ENCODE data around the gene PTCD1. TPM values are rescaled to one million over a fixed set of nuclear protein-coding genes. Genes with fewer than 3 reads are reported as not detected.

PTCD1 gene
- total and polyA plus RNA-seq, 2 experiments from 2014 or later, result 2.8 to 5.2 TPM

- H3K36me3 ChIP-seq (ENCODE audit: low read depth), result peaks cover 38% of the 10 kb centered on the region
- H2AFZ ChIP-seq, result no peak overlapping the region
- no peaks in the 10 kb centered on the region for H3K27me3 ChIP-seq (replicated peaks; ENCODE audit: insufficient read depth)
- no peak overlapping the region for H3K9ac ChIP-seq
- H3F3A ChIP-seq (ENCODE audit: insufficient read depth), result peaks cover 48% of the 10 kb centered on the region
- H3K4me3 ChIP-seq, result no peak overlapping the region
- in situ Hi-C loops (cut with MboI), result no loop called here
- 67 to 73% methylated on average over 25 to 30 of the region's 30 CpGs for whole genome bisulfite sequencing, 2 experiments (ENCODE audit: low coverage in 1 of 2, low lambda C conversion rate in 2 of 2, missing lambda C conversion rate in 2 of 2)
- no peaks in the 10 kb centered on the region for H3K9me3 ChIP-seq (ENCODE audit: low read depth)
- H3K9me2 ChIP-seq (ENCODE audit: insufficient read depth), result no peaks in the 10 kb centered on the region
- no peaks in the 10 kb centered on the region for H3K4me1 ChIP-seq (ENCODE audit: insufficient read depth)
- no peaks in the 10 kb centered on the region for H4K20me1 ChIP-seq (ENCODE audit: insufficient read depth)
- TF ChIP-seq EZH2 (IDR thresholded peaks at IDR 0.05; ENCODE audit: insufficient read depth, poor library complexity, severe bottlenecking), result no peak
- no peak for TF ChIP-seq EZH2phosphoT487 (IDR thresholded peaks at IDR 0.05; ENCODE audit: insufficient read depth, low read depth)
- no peak overlapping the region; the same call in 1 of the 2 replicates for H3K27ac ChIP-seq
- peak; percentile 25 for DNase-seq
- no peak overlapping the region for H3K4me2 ChIP-seq (ENCODE audit: unreplicated experiment)
- peaks cover 16% of the 10 kb centered on the region for H3K79me2 ChIP-seq (ENCODE audit: insufficient read depth)
Observed at GRCh38 chr7:99393355-99394187, 45.0 kb downstream of the PTCD1 start.

GRCh38 chr7:99392659-99393354, 45.8 kb downstream of the PTCD1 start:
- Histone ChIP-seq H3K36me3 (ENCODE audit: low read depth) (peaks cover 39% of the 10 kb centered on the region), H3K4me1 (ENCODE audit: insufficient read depth) (no peaks in the 10 kb centered on the region), H3K9me2 (ENCODE audit: insufficient read depth) (no peaks in the 10 kb centered on the region), H3K4me3 (0 out of 2 replicates have a peak overlapping the region, but pooled peaks have one; percentile 31), H3K27me3 (replicated peaks; ENCODE audit: insufficient read depth) (no peaks in the 10 kb centered on the region), H3K9ac (no peak overlapping the region), H4K20me1 (ENCODE audit: insufficient read depth) (no peaks in the 10 kb centered on the region), H3K27ac (no peak overlapping the region; the same call in 1 of the 2 replicates), H3K79me2 (ENCODE audit: insufficient read depth) (peaks cover 16% of the 10 kb centered on the region), H2AFZ (no peak overlapping the region), H3K4me2 (ENCODE audit: unreplicated experiment) (no peak overlapping the region), H3F3A (ENCODE audit: insufficient read depth) (peaks cover 41% of the 10 kb centered on the region), H3K9me3 (ENCODE audit: low read depth) (no peaks in the 10 kb centered on the region)
- TF ChIP-seq EZH2 (IDR thresholded peaks at IDR 0.05; ENCODE audit: insufficient read depth, poor library complexity, severe bottlenecking) (no peak), EZH2phosphoT487 (IDR thresholded peaks at IDR 0.05; ENCODE audit: insufficient read depth, low read depth) (no peak)
- in situ Hi-C loops (cut with MboI), result no loop called here
- peak; percentile 57 for DNase-seq
- 23 to 31% methylated on average over 50 to 67 of the region's 68 CpGs for WGBS, 2 experiments (ENCODE audit: low coverage in 1 of 2, low lambda C conversion rate in 2 of 2, missing lambda C conversion rate in 2 of 2)

- no peaks in the 10 kb centered on the region for H3K27me3 ChIP-seq (replicated peaks; ENCODE audit: insufficient read depth)
- no peaks in the 10 kb centered on the region for H4K20me1 ChIP-seq (ENCODE audit: insufficient read depth)
- H3K79me2 ChIP-seq (ENCODE audit: insufficient read depth), result peaks cover 19% of the 10 kb centered on the region
- no peaks in the 10 kb centered on the region for H3K4me1 ChIP-seq (ENCODE audit: insufficient read depth)
- WGBS, 2 experiments (ENCODE audit: low coverage in 1 of 2, low lambda C conversion rate in 2 of 2, missing lambda C conversion rate in 2 of 2), result 97 to 98% methylated on average over 8 of the region's 8 CpGs
- DNase-seq, result no peak
- peaks cover 42% of the 10 kb centered on the region for H3K36me3 ChIP-seq (ENCODE audit: low read depth)
- no peaks in the 10 kb centered on the region for H3K9me2 ChIP-seq (ENCODE audit: insufficient read depth)
- no peak for TF ChIP-seq EZH2phosphoT487 (IDR thresholded peaks at IDR 0.05; ENCODE audit: insufficient read depth, low read depth)
- TF ChIP-seq EZH2 (IDR thresholded peaks at IDR 0.05; ENCODE audit: insufficient read depth, poor library complexity, severe bottlenecking), result no peak
- H3F3A ChIP-seq (ENCODE audit: insufficient read depth), result peaks cover 33% of the 10 kb centered on the region
- no peak overlapping the region for H3K4me2 ChIP-seq (ENCODE audit: unreplicated experiment)
- in situ Hi-C loops (cut with MboI), result no loop called here
- H3K9me3 ChIP-seq (ENCODE audit: low read depth), result no peaks in the 10 kb centered on the region
- no peak overlapping the region for H2AFZ ChIP-seq
- H3K4me3 ChIP-seq, result no peak overlapping the region
- no peak overlapping the region for H3K27ac ChIP-seq
- H3K9ac ChIP-seq, result no peak overlapping the region
Observed at GRCh38 chr7:99392046-99392445, 46.6 kb downstream of the PTCD1 start.

- Histone ChIP-seq H3K36me3 (ENCODE audit: low read depth) (peaks cover 51% of the 10 kb centered on the region), H2AFZ (no peak overlapping the region), H3K4me1 (ENCODE audit: insufficient read depth) (no peaks in the 10 kb centered on the region)
Observed at GRCh38 chr7:99390941-99391602, 47.5 kb downstream of the PTCD1 start.

More at GRCh38 chr7:99390941-99391602, 47.5 kb downstream of the PTCD1 start:
- 95 to 96% methylated on average over 20 to 23 of the region's 23 CpGs for WGBS, 2 experiments (ENCODE audit: low coverage in 1 of 2, low lambda C conversion rate in 2 of 2, missing lambda C conversion rate in 2 of 2)
- Histone ChIP-seq H3K9me2 (ENCODE audit: insufficient read depth) (no peaks in the 10 kb centered on the region), H3K79me2 (ENCODE audit: insufficient read depth) (peaks cover 27% of the 10 kb centered on the region), H3K27ac (no peak overlapping the region), H3K9ac (no peak overlapping the region), H3F3A (ENCODE audit: insufficient read depth) (peaks cover 26% of the 10 kb centered on the region; the same call in 1 of the 2 replicates), H3K9me3 (ENCODE audit: low read depth) (no peaks in the 10 kb centered on the region), H3K4me3 (no peak overlapping the region), H4K20me1 (ENCODE audit: insufficient read depth) (no peaks in the 10 kb centered on the region), H3K4me2 (ENCODE audit: unreplicated experiment) (no peak overlapping the region), H3K27me3 (replicated peaks; ENCODE audit: insufficient read depth) (no peaks in the 10 kb centered on the region)
- in situ Hi-C loops (cut with MboI), result no loop called here
- DNase-seq, result no peak
- TF ChIP-seq EZH2 (IDR thresholded peaks at IDR 0.05; ENCODE audit: insufficient read depth, poor library complexity, severe bottlenecking) (no peak), EZH2phosphoT487 (IDR thresholded peaks at IDR 0.05; ENCODE audit: insufficient read depth, low read depth) (no peak)

Data from GM23248 (cell line).